CD4-positive, alpha-beta T cell (primary cell): ENCODE data around the gene DHPS. TPM values are rescaled to one million over a fixed set of nuclear protein-coding genes. Genes with fewer than 3 reads are reported as not detected.

ENCODE experiments used
- ATAC-seq: fragments of 200-7000 bp; cut with Tn5 transposase; one replicate; pipeline ENCODE4 v1.10.0; 2022; ENCODE audit warnings: mild to moderate bottlenecking; ENCODE audit not compliant: poor library complexity
- CTCF ChIA-PET: fragments of 350-600 bp; sonication (Branson Sonifier 250); formaldehyde crosslinking; loops from one replicate; lab custom pipeline; 2021; ENCODE audit warnings: antibody characterized with exemption, inconsistent platforms; lab: Charles Lee
- POLR2A ChIA-PET: fragments of 350-600 bp; sonication (Branson Sonifier 250); formaldehyde crosslinking; loops from one replicate; lab custom pipeline; 2021; ENCODE audit warnings: antibody characterized with exemption, inconsistent platforms; lab: Charles Lee
- DNase-seq, 14 experiments: peaks; one replicate each; pipeline ENCODE4 v3.0.0-alpha.2; 2013 to 2020; ENCODE audit warnings: mixed read lengths in 2 of 14
- H3K27ac ChIP-seq, 2 donors: one replicate each; pipeline versions ENCODE4 v1.5.1 to v1.7.0; 2013; ENCODE audit warnings: low read length in 2 of 2, low read depth in 1 of 2, mild to moderate bottlenecking in 1 of 2
- H3K27me3 ChIP-seq, 2 experiments: 1 replicate in 1 of 2; 2 replicates in 1 of 2; pipeline versions ENCODE4 v1.6.1 to v1.7.0; 2013; ENCODE audit warnings: low read length in 2 of 2, control low read depth in 1 of 2, mild to moderate bottlenecking in 1 of 2, moderate library complexity in 1 of 2; ENCODE audit not compliant: insufficient read depth in 2 of 2, control insufficient read depth in 1 of 2
- H3K36me3 ChIP-seq: one replicate; pipeline ENCODE4 v1.6.1; 2013; ENCODE audit warnings: low read length, control low read depth; ENCODE audit not compliant: insufficient read depth
- H3K4me1 ChIP-seq: one replicate; pipeline ENCODE4 v1.6.1; 2013; ENCODE audit warnings: low read length, control low read depth; ENCODE audit not compliant: insufficient read depth
- H3K4me3 ChIP-seq: one replicate; pipeline ENCODE4 v1.5.1; 2013; ENCODE audit warnings: mild to moderate bottlenecking, low read length, moderate library complexity
- H3K9me3 ChIP-seq, 2 experiments: 1 replicate in 1 of 2; 2 replicates in 1 of 2; pipeline versions ENCODE4 v1.6.1 to v1.7.0; 2013; ENCODE audit warnings: low read length in 2 of 2, mild to moderate bottlenecking in 2 of 2, control low read depth in 1 of 2, moderate library complexity in 1 of 2; ENCODE audit not compliant: control insufficient read depth in 1 of 2, insufficient read depth in 1 of 2
- H3K27ac Mint-ChIP-seq: one replicate; pipeline ENCODE4 v1.8.0; 2020; ENCODE audit warnings: mixed read lengths
- H3K27me3 Mint-ChIP-seq: one replicate; pipeline ENCODE4 v1.8.0; 2021; ENCODE audit warnings: mixed read lengths
- H3K36me3 Mint-ChIP-seq: one replicate; pipeline ENCODE4 v1.8.0; 2021; ENCODE audit warnings: low read depth, mixed read lengths
- H3K4me1 Mint-ChIP-seq: one replicate; pipeline ENCODE4 v1.8.0; 2021; ENCODE audit warnings: low read depth, mixed read lengths
- H3K4me3 Mint-ChIP-seq: one replicate; pipeline ENCODE4 v1.8.0; 2020; ENCODE audit warnings: mild to moderate bottlenecking, mixed read lengths
- H3K9me3 Mint-ChIP-seq: one replicate; pipeline ENCODE4 v1.8.0; 2020; ENCODE audit warnings: mixed read lengths
- CTCF ChIP-seq: fragments of 200-600 bp; IDR thresholded peaks from one replicate; pipeline ENCODE4 v1.8.0; 2022; ENCODE audit warnings: antibody characterized with exemption, mild to moderate bottlenecking
- intact Hi-C, 2 experiments: fragments of 100-400 bp; cut with DNase I in 1 of 2; cut with micrococcal nuclease in 1 of 2; formaldehyde crosslinking; loops; one replicate each; pipeline versions ENCODE4 v1.15.1 to v1.9.0; 2023 to 2025; cut with DNase I, micrococcal nuclease
- total RNA-seq, 174 experiments: library from RNA in 2 of 174; stranded (reverse) in 2 of 174; gene quantifications; one replicate each; pipeline ENCODE4 v1.2.3 and lab custom pipeline; 2021 to 2026

Gene DHPS
- total RNA-seq, 2 experiments from 2014 or later = 112 to 113 TPM

DNA sequence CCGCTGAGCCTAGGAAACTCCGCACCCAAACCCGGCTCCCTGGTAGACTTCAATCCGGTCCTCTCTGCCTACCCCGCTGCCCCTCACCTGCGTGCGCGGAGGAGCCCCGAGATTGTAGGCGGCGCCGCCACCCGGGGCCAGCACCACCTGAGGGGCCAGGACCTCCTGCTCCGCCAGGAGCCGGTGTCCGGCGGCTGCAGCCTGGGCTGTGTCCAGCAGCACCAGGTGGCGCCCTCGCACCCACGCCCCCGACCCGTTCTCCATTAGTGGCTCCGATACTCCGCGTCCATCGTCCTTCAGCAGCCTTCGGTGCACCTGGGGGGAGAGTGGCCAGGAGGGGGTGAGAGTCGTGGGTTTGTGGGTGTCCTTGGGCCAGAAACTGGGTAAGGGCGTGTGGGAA, 33.6 kb downstream of the DHPS start:
- intact Hi-C loops = no loop called here
- Histone ChIP-seq H3K27ac (no peak overlapping the region), H3K4me1 (no peaks in the 10 kb centered on the region), H3K27me3 (no peaks in the 10 kb centered on the region), H3K4me3 (no peak overlapping the region), H3K9me3 (no peaks in the 10 kb centered on the region), H3K36me3 (peaks cover 17% of the 10 kb centered on the region)
- no peaks in the 10 kb centered on the region for H3K4me1 Mint-ChIP-seq
- ChIA-PET POLR2A (no interaction called here), CTCF (no interaction called here)
- H3K36me3 Mint-ChIP-seq = peaks cover 30% of the 10 kb centered on the region
- DNase-seq (no peak), ATAC-seq (no peak)
- no peak overlapping the region for H3K4me3 Mint-ChIP-seq
- H3K27me3 Mint-ChIP-seq = no peaks in the 10 kb centered on the region
- TF ChIP-seq CTCF = no peak
- no peak overlapping the region for H3K27ac Mint-ChIP-seq
- H3K9me3 Mint-ChIP-seq = no peaks in the 10 kb centered on the region

DNA sequence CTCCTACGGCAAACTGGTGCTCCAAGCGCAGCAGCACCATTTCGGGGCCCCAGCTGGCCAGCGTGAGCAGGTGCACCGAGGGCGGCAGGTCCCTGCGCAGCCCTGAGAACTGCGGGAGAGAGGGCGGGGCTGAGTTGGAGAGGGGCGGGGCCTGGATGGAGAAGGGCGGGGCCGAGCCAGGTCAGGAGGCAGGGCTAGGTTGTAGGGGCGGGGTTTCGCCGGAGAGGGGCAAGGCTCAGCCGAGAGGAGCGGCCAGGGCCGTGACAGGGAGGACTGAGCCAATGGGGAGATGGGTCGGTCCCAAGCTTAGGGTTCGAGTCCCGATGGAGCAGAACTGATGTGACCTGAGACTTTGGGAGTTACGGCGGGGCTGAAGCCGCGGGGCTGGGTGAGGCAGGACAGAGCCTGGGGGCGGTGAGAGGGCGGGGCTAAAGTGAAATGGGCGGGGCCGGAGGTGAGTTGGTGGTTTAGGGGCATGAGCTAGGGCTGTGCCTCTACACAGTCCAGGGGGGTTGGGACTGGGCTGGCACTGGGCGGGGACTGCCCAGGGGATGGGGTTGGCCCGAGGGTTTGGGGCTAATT, 34.1 kb downstream of the DHPS start:
- intact Hi-C loops = no loop called here
- ATAC-seq = peak; percentile 80
- CTCF ChIA-PET = no interaction called here
- no peak overlapping the region for H3K27ac ChIP-seq
- H3K4me3 ChIP-seq = no peak overlapping the region
- peaks cover 17% of the 10 kb centered on the region for H3K36me3 ChIP-seq
- TF ChIP-seq CTCF = no peak
- DNase-seq = peak in 6 of 14 experiments; percentile 23 to 58 (median 34)
- H3K9me3 ChIP-seq = no peaks in the 10 kb centered on the region
- no peak overlapping the region for H3K27ac Mint-ChIP-seq
- no peaks in the 10 kb centered on the region for H3K27me3 ChIP-seq
- H3K9me3 Mint-ChIP-seq = no peaks in the 10 kb centered on the region
- no peaks in the 10 kb centered on the region for H3K4me1 Mint-ChIP-seq
- POLR2A ChIA-PET = no interaction called here
- no peaks in the 10 kb centered on the region for H3K4me1 ChIP-seq
- H3K4me3 Mint-ChIP-seq = no peak overlapping the region
- H3K36me3 Mint-ChIP-seq = peaks cover 30% of the 10 kb centered on the region
- no peaks in the 10 kb centered on the region for H3K27me3 Mint-ChIP-seq

DNA sequence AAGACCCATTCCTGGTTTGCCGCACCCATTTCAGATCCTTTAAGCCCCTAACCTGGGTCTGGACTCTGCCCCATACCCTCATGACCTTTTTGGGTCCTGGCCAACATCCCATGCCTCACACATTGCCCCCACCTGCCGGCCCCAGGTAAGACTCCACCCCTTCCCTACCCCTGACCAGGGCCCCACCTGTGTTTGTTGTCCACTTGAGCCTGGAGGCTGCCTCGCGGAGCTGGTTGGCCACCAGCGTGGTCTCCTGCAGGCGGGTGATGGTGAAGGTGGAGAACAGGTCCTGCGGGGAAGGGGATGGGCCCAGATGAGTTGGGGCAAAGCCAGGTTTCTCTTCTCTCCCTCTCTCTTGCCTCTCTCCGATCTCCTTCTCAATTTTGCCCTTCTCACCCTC, 34.6 kb downstream of the DHPS start:
- intact Hi-C loops = no loop called here
- TF ChIP-seq CTCF = no peak
- Histone ChIP-seq H3K9me3 (no peaks in the 10 kb centered on the region), H3K27ac (no peak overlapping the region), H3K4me1 (no peaks in the 10 kb centered on the region), H3K4me3 (no peak overlapping the region), H3K36me3 (peaks cover 14% of the 10 kb centered on the region), H3K27me3 (no peaks in the 10 kb centered on the region)
- ChIA-PET CTCF (no interaction called here), POLR2A (no interaction called here)
- Mint-ChIP-seq H3K4me1 (no peaks in the 10 kb centered on the region), H3K4me3 (no peak overlapping the region), H3K36me3 (peaks cover 30% of the 10 kb centered on the region), H3K9me3 (no peaks in the 10 kb centered on the region), H3K27me3 (no peaks in the 10 kb centered on the region), H3K27ac (no peak overlapping the region)
- ATAC-seq = no peak
- DNase-seq = no peak
